DND-41 (cell line): Measurements from ENCODE around the gene HOXD8.

Source experiments
- CTCF ChIP-seq: IDR thresholded peaks from 2 replicates; pipeline ENCODE4 v1.5.1; 2012; ENCODE audit warnings: borderline replicate concordance, low read length, moderate library complexity, mild to moderate bottlenecking; ENCODE audit not compliant: poor library complexity, severe bottlenecking; ENCODE audit errors: extremely low read depth
- EZH2 ChIP-seq: IDR thresholded peaks from 3 replicates; pipeline ENCODE4 v1.6.1; 2012; ENCODE audit warnings: borderline replicate concordance, low read depth, mild to moderate bottlenecking, moderate library complexity, low read length, inconsistent platforms; ENCODE audit not compliant: severe bottlenecking

DNA sequence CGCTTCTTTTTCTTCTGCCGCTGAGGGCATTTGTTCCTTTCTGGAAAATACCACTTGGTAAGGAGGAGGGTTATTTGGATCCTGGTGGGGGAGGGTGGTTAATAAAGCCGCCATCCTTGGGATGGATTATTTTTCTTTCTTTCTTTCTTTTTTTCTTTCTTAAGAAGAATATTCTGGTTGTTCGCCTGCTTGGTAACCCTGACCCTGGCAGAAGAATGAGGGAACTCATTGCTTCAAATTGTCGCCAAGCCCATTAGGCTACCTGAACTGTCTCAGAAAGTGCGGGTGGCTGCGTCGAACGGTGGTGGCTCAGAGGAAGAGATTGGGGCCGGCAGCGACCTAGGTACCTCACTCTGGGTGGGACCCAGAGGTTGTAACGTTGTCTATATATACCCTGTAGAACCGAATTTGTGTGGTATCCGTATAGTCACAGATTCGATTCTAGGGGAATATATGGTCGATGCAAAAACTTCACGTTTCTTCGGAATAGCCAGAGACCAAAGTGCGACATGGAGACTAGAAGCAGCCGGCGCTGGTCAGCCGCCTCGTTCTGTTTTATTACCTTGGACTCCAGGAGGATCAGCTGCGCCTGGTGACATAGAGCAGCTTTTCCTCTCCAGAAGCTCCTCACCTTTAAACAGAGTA is 20.6 kb downstream of the HOXD8 start:
- TF ChIP-seq CTCF, result no peak
- no peak for TF ChIP-seq EZH2
